Inflammatory macrophage treated with lipopolysaccharide for 4 hours (primary cell): Measurements from ENCODE around the gene HPS1.
"Not testable (repeated sequence)": the region's sequence is repeated elsewhere in the genome, so short reads cannot be mapped to it uniquely, and the experiment has no call there.

ENCODE experiments used
- DNase-seq: peaks from one replicate; pipeline ENCODE4 v3.0.0-alpha.2; 2020

Gene HPS1

GRCh38 chr10:98388101-98388655 lies 58.6 kb downstream of the HPS1 start:
- DNase-seq: no peak

- no peak for DNase-seq
Measured at GRCh38 chr10:98384531-98385133, 62.1 kb downstream of the HPS1 start.

GRCh38 chr10:98383869-98384268 lies 62.9 kb downstream of the HPS1 start:
- no peak for DNase-seq

GRCh38 chr10:98383134-98383667 lies 63.5 kb downstream of the HPS1 start:
- DNase-seq: not testable (repeated sequence)

GRCh38 chr10:98382691-98383101 lies 64.0 kb downstream of the HPS1 start:
- DNase-seq: no peak

GRCh38 chr10:98380493-98381339 lies 66.0 kb downstream of the HPS1 start:
- no peak for DNase-seq

GRCh38 chr10:98378722-98379121 lies 68.0 kb downstream of the HPS1 start:
- no peak for DNase-seq

DNA sequence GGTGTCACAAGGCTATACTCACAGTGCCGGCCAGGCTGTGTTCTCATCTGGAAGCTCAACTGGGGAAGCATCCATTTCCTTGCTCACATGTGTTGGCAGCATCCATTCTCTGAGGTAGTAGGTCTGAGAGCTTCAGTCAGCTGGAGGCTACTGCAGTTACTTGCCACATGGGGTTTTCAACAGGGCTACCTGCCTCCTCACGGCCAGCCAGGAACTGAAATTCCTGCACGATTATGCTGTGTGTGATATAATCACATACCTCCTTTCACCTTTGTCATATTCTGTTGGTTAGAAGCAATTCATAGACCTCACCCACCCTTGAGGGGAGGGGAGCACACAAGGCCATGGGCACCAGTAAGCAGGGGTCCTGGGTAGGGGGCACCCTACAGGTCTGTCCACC lies 69.2 kb downstream of the HPS1 start:
- no peak for DNase-seq

DNA sequence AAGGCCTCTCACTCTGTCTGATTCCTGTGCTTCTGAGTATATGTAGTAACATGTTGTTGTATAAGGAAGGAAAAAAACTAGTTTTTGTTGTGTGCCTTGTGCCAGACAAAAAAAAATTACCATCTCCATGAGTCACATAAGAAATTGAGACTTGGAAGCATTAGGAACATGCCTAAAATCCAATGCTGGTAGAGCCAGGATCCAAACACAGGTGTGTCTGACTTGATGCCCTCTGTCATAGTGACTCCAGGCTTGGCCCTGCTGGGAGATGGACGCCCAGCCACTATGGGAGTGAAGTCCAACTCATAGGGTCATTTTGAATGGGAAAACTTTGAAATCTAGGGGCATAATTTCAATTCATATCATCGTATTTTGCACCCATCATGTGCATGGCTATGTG lies 69.7 kb downstream of the HPS1 start:
- no peak for DNase-seq

- DNase-seq: no peak
Measured at GRCh38 chr10:98376485-98376884, 70.2 kb downstream of the HPS1 start.

GRCh38 chr10:98374217-98374985 lies 72.3 kb downstream of the HPS1 start:
- DNase-seq: peak; percentile 18

GRCh38 chr10:98373260-98374040 lies 73.3 kb downstream of the HPS1 start:
- DNase-seq: no peak

GRCh38 chr10:98370831-98371820 lies 75.6 kb downstream of the HPS1 start:
- DNase-seq: no peak

- DNase-seq: no peak
Measured at GRCh38 chr10:98369801-98370200, 76.9 kb downstream of the HPS1 start.

GRCh38 chr10:98368644-98369043 lies 78.1 kb downstream of the HPS1 start:
- DNase-seq: no peak

DNA sequence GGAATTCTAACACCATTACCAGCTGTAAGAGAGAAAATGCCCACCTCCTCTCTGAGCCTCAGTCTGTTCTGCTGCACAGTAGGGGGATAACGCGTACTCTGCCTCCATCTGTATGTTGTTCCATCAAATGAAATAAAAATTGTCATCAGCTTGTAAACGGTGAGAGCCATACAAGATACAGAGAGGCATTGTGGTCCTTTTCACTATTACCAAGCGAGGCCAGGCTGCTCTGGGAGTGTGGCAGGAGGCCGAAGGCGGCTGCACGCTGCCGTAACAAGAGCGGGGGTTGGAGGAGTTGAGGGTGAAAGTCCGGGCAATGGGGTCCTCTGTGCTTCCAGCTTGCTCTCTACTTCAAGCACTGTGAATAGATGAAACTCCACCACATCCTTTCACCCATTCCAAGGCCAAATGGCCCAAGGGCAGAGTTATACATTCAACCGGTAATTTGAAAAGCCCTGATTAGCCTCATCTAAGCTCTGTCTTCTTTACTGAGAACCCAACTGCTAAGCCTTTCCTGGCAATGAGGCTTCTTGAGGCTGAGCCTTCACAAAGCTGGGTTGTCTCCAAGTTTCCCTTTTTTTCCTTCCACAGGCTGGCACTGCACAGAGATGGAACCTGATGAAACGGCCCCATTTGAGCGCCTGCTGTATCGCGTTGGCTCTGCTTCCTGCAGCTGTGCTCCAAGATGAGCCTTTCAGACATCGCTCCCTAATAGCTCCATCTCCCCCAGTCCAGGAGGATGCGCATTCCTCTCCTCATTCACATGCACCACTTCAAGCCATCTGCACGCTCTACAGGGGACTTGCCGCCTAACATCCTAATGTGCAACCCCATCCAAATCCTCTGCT lies 78.9 kb downstream of the HPS1 start:
- no peak for DNase-seq
